Measurements from ENCODE around the gene SERPINB7.

Gene SERPINB7

DNA sequence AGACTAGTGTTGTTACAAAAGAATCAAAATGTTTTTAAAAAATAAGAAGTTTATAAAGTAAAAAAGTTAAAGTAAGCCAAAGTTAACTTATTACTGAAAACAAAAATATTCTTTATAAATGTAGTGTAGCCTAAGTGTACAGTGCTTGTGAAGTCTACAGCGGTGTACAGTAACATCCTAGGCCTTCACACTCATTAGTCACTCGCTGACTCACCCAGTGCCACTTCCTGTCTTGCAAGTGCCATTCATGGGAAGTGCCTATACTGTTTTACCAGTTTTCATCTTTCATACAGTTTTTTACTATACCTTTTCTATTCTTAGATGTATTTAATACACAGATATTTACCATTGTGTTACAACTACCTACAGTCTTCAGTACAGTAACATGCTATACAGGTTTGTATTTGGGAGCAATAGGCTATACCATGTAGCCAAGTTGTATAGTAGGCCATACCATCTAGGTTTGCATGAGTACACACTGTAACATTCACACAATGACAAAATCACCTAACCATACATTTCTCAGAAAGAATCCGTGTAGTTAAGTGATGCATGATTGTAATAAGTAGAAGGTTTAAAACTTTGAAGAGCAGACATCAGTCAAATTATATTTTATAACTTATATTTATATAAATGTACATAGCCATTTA, 13.4 kb downstream of the SERPINB7 start:
- DNase-seq (peak; percentile 57), ATAC-seq (ENCODE audit: insufficient read depth, low read depth) (peak; percentile 100)
- H3K4me3 ChIP-seq (ENCODE audit: low read depth in 1 of 2, low read length in 2 of 2) = no peak overlapping the region
- H3K9ac ChIP-seq (ENCODE audit: low read depth, low read length) = no peak overlapping the region
- H3K4me1 ChIP-seq (ENCODE audit: insufficient read depth, low read length) = peaks cover 5% of the 10 kb centered on the region
- no peak overlapping the region for H3K27ac ChIP-seq (ENCODE audit: low read length)
- H3K36me3 ChIP-seq (ENCODE audit: insufficient read depth, low read length) = no peaks in the 10 kb centered on the region
- TF ChIP-seq, protein P1, sequence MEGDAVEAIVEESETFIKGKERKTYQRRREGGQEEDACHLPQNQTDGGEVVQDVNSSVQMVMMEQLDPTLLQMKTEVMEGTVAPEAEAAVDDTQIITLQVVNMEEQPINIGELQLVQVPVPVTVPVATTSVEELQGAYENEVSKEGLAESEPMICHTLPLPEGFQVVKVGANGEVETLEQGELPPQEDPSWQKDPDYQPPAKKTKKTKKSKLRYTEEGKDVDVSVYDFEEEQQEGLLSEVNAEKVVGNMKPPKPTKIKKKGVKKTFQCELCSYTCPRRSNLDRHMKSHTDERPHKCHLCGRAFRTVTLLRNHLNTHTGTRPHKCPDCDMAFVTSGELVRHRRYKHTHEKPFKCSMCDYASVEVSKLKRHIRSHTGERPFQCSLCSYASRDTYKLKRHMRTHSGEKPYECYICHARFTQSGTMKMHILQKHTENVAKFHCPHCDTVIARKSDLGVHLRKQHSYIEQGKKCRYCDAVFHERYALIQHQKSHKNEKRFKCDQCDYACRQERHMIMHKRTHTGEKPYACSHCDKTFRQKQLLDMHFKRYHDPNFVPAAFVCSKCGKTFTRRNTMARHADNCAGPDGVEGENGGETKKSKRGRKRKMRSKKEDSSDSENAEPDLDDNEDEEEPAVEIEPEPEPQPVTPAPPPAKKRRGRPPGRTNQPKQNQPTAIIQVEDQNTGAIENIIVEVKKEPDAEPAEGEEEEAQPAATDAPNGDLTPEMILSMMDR (IDR thresholded peaks at IDR 0.05; ENCODE audit: borderline replicate concordance, extremely low read depth, low read length, poor library complexity, severe bottlenecking) = no peak
- no peak for TF ChIP-seq EZH2 (IDR thresholded peaks at IDR 0.05; ENCODE audit: borderline replicate concordance, low read depth, low read length, severe bottlenecking)
- peak overlapping the region; percentile 58 for H2AFZ ChIP-seq (ENCODE audit: low read depth, low read length)
- H3K79me2 ChIP-seq (ENCODE audit: insufficient read depth, low read length) = no peaks in the 10 kb centered on the region
- H3K4me2 ChIP-seq (ENCODE audit: insufficient read depth, low read length) = no peak overlapping the region
- no peaks in the 10 kb centered on the region for H3K9me3 ChIP-seq (ENCODE audit: insufficient read depth, low read length, severe bottlenecking)
- H3K27me3 ChIP-seq (ENCODE audit: insufficient read depth, low read length, poor library complexity) = no peaks in the 10 kb centered on the region
- H4K20me1 ChIP-seq (ENCODE audit: insufficient read depth, low read length) = no peaks in the 10 kb centered on the region

DNA sequence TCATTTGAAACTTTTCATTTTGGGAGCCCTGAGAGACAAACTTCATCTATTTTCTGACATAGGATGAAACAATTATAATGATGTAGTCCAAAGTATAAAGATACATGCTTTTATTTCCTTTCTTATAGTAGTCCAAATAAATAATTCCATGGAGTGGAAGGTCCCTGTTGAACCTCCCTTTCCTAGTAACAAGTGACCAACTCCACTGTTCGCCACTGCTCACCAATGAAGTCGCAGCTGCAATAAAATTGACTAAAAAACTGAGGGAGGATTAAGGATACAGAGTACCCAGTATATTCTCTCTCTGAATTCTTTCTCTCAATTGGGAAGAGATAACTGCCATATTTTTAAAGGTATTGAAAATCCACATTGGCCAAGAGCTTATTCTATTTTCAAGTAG, 14.1 kb downstream of the SERPINB7 start:
- no peaks in the 10 kb centered on the region for H3K9me3 ChIP-seq (ENCODE audit: insufficient read depth, low read length, severe bottlenecking)

DNA sequence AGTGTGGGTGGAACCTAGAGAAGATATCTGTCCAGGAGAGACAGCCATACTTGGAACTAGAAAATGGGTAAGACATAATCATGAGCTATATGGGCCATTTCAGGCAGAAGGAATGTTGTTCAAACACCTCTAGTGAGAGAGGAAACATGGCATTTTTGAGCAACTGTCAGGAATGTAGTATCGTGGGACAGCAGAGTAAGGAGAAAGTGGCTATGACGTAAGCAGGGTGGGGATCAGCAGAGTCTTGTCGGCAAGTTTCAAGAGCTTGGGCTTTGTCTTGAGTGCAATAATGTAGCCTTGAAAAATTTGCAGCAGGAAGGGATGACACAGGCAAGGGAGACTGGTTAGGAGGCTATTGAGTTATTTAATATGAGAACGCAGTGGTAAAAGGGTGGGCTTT, 20.4 kb downstream of the SERPINB7 start:
- no peak for DNase-seq
- no peaks in the 10 kb centered on the region for H3K36me3 ChIP-seq (ENCODE audit: insufficient read depth, low read length)
- H3K4me1 ChIP-seq (ENCODE audit: insufficient read depth, low read length) = no peaks in the 10 kb centered on the region
- H3K79me2 ChIP-seq (ENCODE audit: insufficient read depth, low read length) = no peaks in the 10 kb centered on the region
- H3K27me3 ChIP-seq (ENCODE audit: insufficient read depth, low read length, poor library complexity) = no peaks in the 10 kb centered on the region
- H3K4me3 ChIP-seq (ENCODE audit: low read depth in 1 of 2, low read length in 2 of 2) = no peak overlapping the region
- no peak for TF ChIP-seq EZH2 (IDR thresholded peaks at IDR 0.05; ENCODE audit: borderline replicate concordance, low read depth, low read length, severe bottlenecking)
- TF ChIP-seq, protein P1 (IDR thresholded peaks at IDR 0.05; ENCODE audit: borderline replicate concordance, extremely low read depth, low read length, poor library complexity, severe bottlenecking) = no peak
- H3K27ac ChIP-seq (ENCODE audit: low read length) = no peak overlapping the region
- no peak overlapping the region for H3K4me2 ChIP-seq (ENCODE audit: insufficient read depth, low read length)
- no peak for ATAC-seq (ENCODE audit: insufficient read depth, low read depth)
- H3K9me3 ChIP-seq (ENCODE audit: insufficient read depth, low read length, severe bottlenecking) = no peaks in the 10 kb centered on the region
- no peak overlapping the region for H3K9ac ChIP-seq (ENCODE audit: low read depth, low read length)
- H4K20me1 ChIP-seq (ENCODE audit: insufficient read depth, low read length) = no peaks in the 10 kb centered on the region
- H2AFZ ChIP-seq (ENCODE audit: low read depth, low read length) = no peak overlapping the region

More for the DNA sequence above, 14.1 kb downstream of the SERPINB7 start:
- H3K36me3 ChIP-seq (ENCODE audit: insufficient read depth, low read length) = no peaks in the 10 kb centered on the region
- H3K79me2 ChIP-seq (ENCODE audit: insufficient read depth, low read length) = no peaks in the 10 kb centered on the region
- no peak overlapping the region for H3K4me3 ChIP-seq (ENCODE audit: low read depth in 1 of 2, low read length in 2 of 2)
- no peak overlapping the region for H2AFZ ChIP-seq (ENCODE audit: low read depth, low read length)
- no peaks in the 10 kb centered on the region for H4K20me1 ChIP-seq (ENCODE audit: insufficient read depth, low read length)
- peaks cover 5% of the 10 kb centered on the region for H3K4me1 ChIP-seq (ENCODE audit: insufficient read depth, low read length)
- no peaks in the 10 kb centered on the region for H3K27me3 ChIP-seq (ENCODE audit: insufficient read depth, low read length, poor library complexity)
- no peak overlapping the region for H3K27ac ChIP-seq (ENCODE audit: low read length)
- TF ChIP-seq, protein P1 (IDR thresholded peaks at IDR 0.05; ENCODE audit: borderline replicate concordance, extremely low read depth, low read length, poor library complexity, severe bottlenecking) = no peak
- TF ChIP-seq EZH2 (IDR thresholded peaks at IDR 0.05; ENCODE audit: borderline replicate concordance, low read depth, low read length, severe bottlenecking) = no peak
- no peak for DNase-seq
- H3K4me2 ChIP-seq (ENCODE audit: insufficient read depth, low read length) = no peak overlapping the region
- ATAC-seq (ENCODE audit: insufficient read depth, low read depth) = no peak
- H3K9ac ChIP-seq (ENCODE audit: low read depth, low read length) = no peak overlapping the region

Data from DND-41 (cell line).